Measurements from ENCODE around the gene SMAD4. TPM values are rescaled to one million over a fixed set of nuclear protein-coding genes. Genes with fewer than 3 reads are reported as not detected.

The SMAD4 gene
- total RNA-seq, 1 experiment from 2014 or later, result 96.7 TPM

DNA sequence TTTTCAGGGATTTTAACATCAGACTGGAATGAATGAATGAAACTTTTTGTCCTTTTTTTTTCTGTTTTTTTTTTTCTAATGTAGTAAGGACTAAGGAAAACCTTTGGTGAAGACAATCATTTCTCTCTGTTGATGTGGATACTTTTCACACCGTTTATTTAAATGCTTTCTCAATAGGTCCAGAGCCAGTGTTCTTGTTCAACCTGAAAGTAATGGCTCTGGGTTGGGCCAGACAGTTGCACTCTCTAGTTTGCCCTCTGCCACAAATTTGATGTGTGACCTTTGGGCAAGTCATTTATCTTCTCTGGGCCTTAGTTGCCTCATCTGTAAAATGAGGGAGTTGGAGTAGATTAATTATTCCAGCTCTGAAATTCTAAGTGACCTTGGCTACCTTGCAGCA is 53.4 kb downstream of the SMAD4 start:
- Mint-ChIP-seq H3K27ac (ENCODE audit: unreplicated experiment) (peak overlapping the region; percentile 98), H3K36me3 (ENCODE audit: insufficient read depth, unreplicated experiment) (peaks cover 49% of the 10 kb centered on the region), H3K4me1 (ENCODE audit: low read depth, unreplicated experiment) (peaks cover 28% of the 10 kb centered on the region), H3K9me3 (ENCODE audit: low read depth, unreplicated experiment) (peaks cover 3% of the 10 kb centered on the region), H3K27me3 (ENCODE audit: unreplicated experiment) (no peaks in the 10 kb centered on the region), H3K4me3 (ENCODE audit: low read depth, unreplicated experiment) (no peak overlapping the region)
- intact Hi-C loops (cut with micrococcal nuclease; ENCODE audit: unreplicated experiment), result no loop called here
- no peak for DNase-seq
- no peak for TF ChIP-seq CTCF (IDR thresholded peaks at IDR 0.05; ENCODE audit: unreplicated experiment)
- BruUV-seq (replicated peaks), result no TSS peak
- CTCF ChIA-PET, result interaction anchor here (0.7 to 1.0 kb wide), 3 partner anchors 20 to 150 kb away, joined by 3 to 6 read pairs (median 3); no protein-coding TSS in a partner anchor

- intact Hi-C loops (cut with micrococcal nuclease; ENCODE audit: unreplicated experiment), result no loop called here
- H3K27ac Mint-ChIP-seq (ENCODE audit: unreplicated experiment), result no peak overlapping the region
- peaks cover 37% of the 10 kb centered on the region for H3K36me3 Mint-ChIP-seq (ENCODE audit: insufficient read depth, unreplicated experiment)
- H3K4me1 Mint-ChIP-seq (ENCODE audit: low read depth, unreplicated experiment), result peaks cover 4% of the 10 kb centered on the region
- CTCF ChIA-PET, result no interaction called here
- H3K9me3 Mint-ChIP-seq (ENCODE audit: low read depth, unreplicated experiment), result peaks cover 4% of the 10 kb centered on the region
- TF ChIP-seq CTCF (IDR thresholded peaks at IDR 0.05; ENCODE audit: unreplicated experiment), result no peak
- no peak for DNase-seq
- no peaks in the 10 kb centered on the region for H3K27me3 Mint-ChIP-seq (ENCODE audit: unreplicated experiment)
- BruUV-seq (replicated peaks), result no TSS peak
- H3K4me3 Mint-ChIP-seq (ENCODE audit: low read depth, unreplicated experiment), result no peak overlapping the region
Measured at GRCh38 chr18:51088410-51088809, 58.4 kb downstream of the SMAD4 start.

GRCh38 chr18:51089691-51090090 is 59.7 kb downstream of the SMAD4 start:
- H3K4me3 Mint-ChIP-seq (ENCODE audit: low read depth, unreplicated experiment), result no peak overlapping the region
- no peak overlapping the region for H3K27ac Mint-ChIP-seq (ENCODE audit: unreplicated experiment)
- BruUV-seq (replicated peaks), result no TSS peak
- H3K4me1 Mint-ChIP-seq (ENCODE audit: low read depth, unreplicated experiment), result no peaks in the 10 kb centered on the region
- no peak for DNase-seq
- no peaks in the 10 kb centered on the region for H3K27me3 Mint-ChIP-seq (ENCODE audit: unreplicated experiment)
- peaks cover 4% of the 10 kb centered on the region for H3K9me3 Mint-ChIP-seq (ENCODE audit: low read depth, unreplicated experiment)
- no peak for TF ChIP-seq CTCF (IDR thresholded peaks at IDR 0.05; ENCODE audit: unreplicated experiment)
- CTCF ChIA-PET, result no interaction called here
- intact Hi-C loops (cut with micrococcal nuclease; ENCODE audit: unreplicated experiment), result no loop called here
- peaks cover 26% of the 10 kb centered on the region for H3K36me3 Mint-ChIP-seq (ENCODE audit: insufficient read depth, unreplicated experiment)

- no peaks in the 10 kb centered on the region for H3K4me1 Mint-ChIP-seq (ENCODE audit: low read depth, unreplicated experiment)
- intact Hi-C loops (cut with micrococcal nuclease; ENCODE audit: unreplicated experiment), result no loop called here
- no peaks in the 10 kb centered on the region for H3K27me3 Mint-ChIP-seq (ENCODE audit: unreplicated experiment)
- CTCF ChIA-PET, result no interaction called here
- no peak for DNase-seq
- no peak overlapping the region for H3K27ac Mint-ChIP-seq (ENCODE audit: unreplicated experiment)
- H3K4me3 Mint-ChIP-seq (ENCODE audit: low read depth, unreplicated experiment), result no peak overlapping the region
- TF ChIP-seq CTCF (IDR thresholded peaks at IDR 0.05; ENCODE audit: unreplicated experiment), result no peak
- BruUV-seq (replicated peaks), result no TSS peak
- peaks cover 17% of the 10 kb centered on the region for H3K36me3 Mint-ChIP-seq (ENCODE audit: insufficient read depth, unreplicated experiment)
- H3K9me3 Mint-ChIP-seq (ENCODE audit: low read depth, unreplicated experiment), result peaks cover 4% of the 10 kb centered on the region
Measured at GRCh38 chr18:51091270-51091669, 61.3 kb downstream of the SMAD4 start.
